LNCaP clone FGC (cell line): ENCODE data around the gene SPRED1.

Experiments used
- DNase-seq: peaks from one replicate; pipeline ENCODE4 v3.0.0-alpha.2; 2011; ENCODE audit warnings: low read depth
- H3K4me3 ChIP-seq: 2 replicates; pipeline ENCODE4 v1.5.1; 2011; ENCODE audit warnings: mild to moderate bottlenecking, low read depth, low read length, control low read depth
- TF ChIP-seq, protein P1 (sequence below): IDR thresholded peaks from 2 replicates; pipeline ENCODE4 v1.5.1; 2012; ENCODE audit warnings: mild to moderate bottlenecking; ENCODE audit not compliant: control insufficient read depth, insufficient read depth; ENCODE audit errors: extremely low read depth

The SPRED1 gene

DNA sequence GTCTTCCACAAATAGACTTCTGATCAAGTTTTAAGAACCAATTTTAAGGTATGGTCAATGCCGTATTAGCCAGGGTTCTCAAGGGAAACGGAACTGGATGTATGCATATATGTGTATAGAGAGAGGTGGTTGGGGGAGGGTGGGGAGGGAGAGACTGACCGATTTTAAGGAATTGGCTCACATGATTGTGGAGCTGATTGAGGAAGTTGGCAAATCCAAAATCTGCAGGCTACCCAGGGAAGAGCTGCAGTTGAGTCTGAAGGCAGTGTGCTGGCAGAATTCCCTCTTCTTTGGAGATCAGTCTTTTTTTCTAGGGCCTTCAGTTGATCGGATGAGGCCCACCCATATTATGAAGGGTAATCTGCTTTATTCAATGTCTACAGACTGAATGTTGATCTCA is 40.8 kb upstream of the SPRED1 start:
- TF ChIP-seq, protein P1, sequence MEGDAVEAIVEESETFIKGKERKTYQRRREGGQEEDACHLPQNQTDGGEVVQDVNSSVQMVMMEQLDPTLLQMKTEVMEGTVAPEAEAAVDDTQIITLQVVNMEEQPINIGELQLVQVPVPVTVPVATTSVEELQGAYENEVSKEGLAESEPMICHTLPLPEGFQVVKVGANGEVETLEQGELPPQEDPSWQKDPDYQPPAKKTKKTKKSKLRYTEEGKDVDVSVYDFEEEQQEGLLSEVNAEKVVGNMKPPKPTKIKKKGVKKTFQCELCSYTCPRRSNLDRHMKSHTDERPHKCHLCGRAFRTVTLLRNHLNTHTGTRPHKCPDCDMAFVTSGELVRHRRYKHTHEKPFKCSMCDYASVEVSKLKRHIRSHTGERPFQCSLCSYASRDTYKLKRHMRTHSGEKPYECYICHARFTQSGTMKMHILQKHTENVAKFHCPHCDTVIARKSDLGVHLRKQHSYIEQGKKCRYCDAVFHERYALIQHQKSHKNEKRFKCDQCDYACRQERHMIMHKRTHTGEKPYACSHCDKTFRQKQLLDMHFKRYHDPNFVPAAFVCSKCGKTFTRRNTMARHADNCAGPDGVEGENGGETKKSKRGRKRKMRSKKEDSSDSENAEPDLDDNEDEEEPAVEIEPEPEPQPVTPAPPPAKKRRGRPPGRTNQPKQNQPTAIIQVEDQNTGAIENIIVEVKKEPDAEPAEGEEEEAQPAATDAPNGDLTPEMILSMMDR = no peak
- DNase-seq = no peak
- no peak overlapping the region for H3K4me3 ChIP-seq

DNA sequence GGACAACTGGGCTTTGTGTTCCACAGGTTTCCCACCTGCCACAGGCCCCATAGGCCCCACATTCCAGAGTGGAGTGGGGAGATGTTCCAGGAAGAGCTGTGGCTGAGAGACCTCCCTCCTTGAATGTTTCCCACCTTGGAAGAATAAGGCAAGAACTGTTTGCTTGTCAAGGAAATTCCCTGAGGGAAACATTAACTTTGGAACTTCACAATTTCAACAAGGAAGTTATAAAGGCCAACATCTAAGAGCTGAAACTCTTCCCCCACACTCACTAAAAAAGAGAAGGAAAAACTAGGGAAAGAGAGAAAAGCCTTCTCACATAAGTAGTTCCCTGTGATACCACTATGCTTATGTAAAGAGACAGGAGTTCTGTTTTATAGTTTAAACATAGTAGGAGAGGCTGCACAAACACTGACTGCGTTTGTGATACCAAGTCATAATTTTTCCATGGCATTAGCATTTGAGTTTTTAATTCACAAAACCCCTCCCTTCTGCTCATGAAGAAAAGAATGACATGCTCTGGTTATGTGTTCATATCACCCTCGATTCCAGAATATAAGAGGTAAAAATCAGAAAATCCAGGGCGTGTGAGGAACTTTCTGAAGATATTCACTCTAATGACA is 39.8 kb upstream of the SPRED1 start:
- TF ChIP-seq, protein P1 = no peak

DNA sequence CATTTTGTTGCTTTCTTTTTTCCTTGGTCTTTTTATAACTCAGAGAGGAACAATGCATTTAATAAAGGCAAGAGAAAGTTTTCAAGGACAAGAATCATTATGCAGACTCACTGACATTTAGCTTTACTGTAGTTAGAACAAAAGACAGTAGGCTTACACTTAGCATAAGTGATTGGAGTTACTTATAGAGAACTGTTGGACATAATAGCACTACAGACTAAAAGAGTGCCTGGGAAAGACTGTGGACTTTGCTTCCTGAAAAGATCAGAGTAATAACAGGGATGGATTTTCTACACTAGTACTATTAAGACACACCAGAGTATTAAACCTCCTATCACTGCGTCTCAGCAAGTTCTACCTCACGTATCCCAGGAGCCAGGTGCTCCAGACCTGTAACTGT is 39.3 kb upstream of the SPRED1 start:
- DNase-seq = no peak
- TF ChIP-seq, protein P1 = no peak
- H3K4me3 ChIP-seq = no peak overlapping the region

More for the DNA sequence above, 39.8 kb upstream of the SPRED1 start:
- no peak for DNase-seq
- no peak overlapping the region for H3K4me3 ChIP-seq

DNA sequence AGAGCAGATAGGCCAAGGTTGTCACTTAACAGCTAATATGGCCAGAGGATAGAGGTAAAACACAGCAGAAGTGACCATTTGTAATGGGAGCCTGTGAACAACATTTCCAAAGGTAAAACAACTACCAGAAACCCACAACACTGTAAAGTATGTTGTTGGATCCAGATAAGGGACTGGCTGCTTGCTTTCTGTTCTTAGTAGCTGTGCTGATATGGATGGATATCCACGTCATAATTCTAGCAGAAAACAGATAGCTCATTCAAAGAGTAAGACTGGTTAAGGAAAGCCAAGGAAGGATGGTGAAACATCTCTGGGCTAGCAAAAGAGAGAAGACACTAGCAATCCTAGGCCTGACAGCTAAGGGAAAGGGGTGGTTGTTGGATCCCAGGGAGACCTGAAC is 36.9 kb upstream of the SPRED1 start:
- H3K4me3 ChIP-seq = no peak overlapping the region
- TF ChIP-seq, protein P1 = no peak
- no peak for DNase-seq

DNA sequence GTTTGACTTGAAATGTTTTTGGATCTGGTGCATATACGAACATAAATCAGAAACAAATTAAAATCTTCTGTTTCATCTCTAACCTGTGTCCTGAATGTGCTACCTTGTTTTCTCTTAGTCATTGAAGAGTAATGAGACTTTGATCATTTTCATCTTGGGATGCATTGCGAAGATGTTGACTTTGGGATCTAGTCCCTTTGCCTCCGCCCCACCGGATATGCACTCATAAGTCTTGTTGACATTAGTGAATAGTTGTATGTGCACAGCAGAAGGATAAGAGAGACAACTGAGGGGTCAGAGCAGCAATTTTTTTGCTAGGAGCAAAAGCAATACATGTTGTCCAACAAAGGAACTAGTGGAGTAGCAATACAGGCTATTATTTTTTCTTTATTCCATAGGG is 35.9 kb upstream of the SPRED1 start:
- no peak overlapping the region for H3K4me3 ChIP-seq
- DNase-seq = no peak
- TF ChIP-seq, protein P1 = no peak

DNA sequence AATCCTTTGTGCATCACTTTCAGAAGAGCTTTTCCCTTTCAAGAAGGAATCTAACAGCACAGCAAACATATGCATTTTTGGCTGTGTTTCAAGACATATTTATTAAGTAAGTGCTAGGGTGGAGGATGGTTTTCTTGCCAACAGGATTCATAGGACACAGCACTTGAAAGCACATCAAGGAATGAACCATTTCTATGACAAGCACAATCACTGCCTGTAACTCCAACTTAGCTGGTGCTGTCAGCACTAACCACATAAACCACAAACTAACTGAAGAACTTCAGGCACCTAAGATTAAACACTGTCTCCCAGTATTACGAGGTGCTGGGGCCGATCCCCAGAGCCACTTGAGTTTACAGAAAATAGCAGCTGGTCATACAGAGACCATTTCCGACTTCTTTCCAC is 35.4 kb upstream of the SPRED1 start:
- H3K4me3 ChIP-seq = no peak overlapping the region
- TF ChIP-seq, protein P1 = no peak
- peak; percentile 31 for DNase-seq
